Caco-2 (cell line): ENCODE measurements around the gene TJP2. TPM values are rescaled to one million over a fixed set of nuclear protein-coding genes. Genes with fewer than 3 reads are reported as not detected.

Source experiments
- BruUV-seq: library from RNA; stranded (reverse); fragments of 400-500 nt; replicated peaks from 2 replicates; lab custom pipeline; 2021; lab: Mats Ljungman, UMichigan
- CTCF ChIA-PET: fragments of 300-600 bp; sonication (Branson Sonifier 250); formaldehyde crosslinking; loops from one replicate; lab custom pipeline; 2022; ENCODE audit warnings: antibody characterized with exemption; lab: Charles Lee
- POLR2A ChIA-PET: fragments of 300-600 bp; sonication (Branson Sonifier 250); formaldehyde crosslinking; loops from one replicate; lab custom pipeline; 2022; ENCODE audit warnings: antibody characterized with exemption; lab: Charles Lee
- DNase-seq, 2 experiments: peaks; one replicate each; pipeline versions ENCODE4 v3.0.0 to v3.0.0-alpha.2; 2020 to 2022
- H3K27me3 ChIP-seq: replicated peaks from 2 replicates; pipeline ENCODE4 v1.6.0; 2011; ENCODE audit warnings: low read length; ENCODE audit not compliant: control insufficient read depth, insufficient read depth
- H3K36me3 ChIP-seq: 2 replicates; pipeline ENCODE4 v1.5.1; 2011; ENCODE audit warnings: low read length; ENCODE audit not compliant: control insufficient read depth, insufficient read depth
- H3K4me1 ChIP-seq: fragments of 250-450 bp; sonication (Bioruptor Pico); 2 replicates; pipeline ENCODE4 v1.5.1; 2020; ENCODE audit warnings: mild to moderate bottlenecking
- H3K4me3 ChIP-seq: 2 replicates; pipeline ENCODE4 v1.5.1; 2011; ENCODE audit warnings: low read depth, mild to moderate bottlenecking, control low read depth, low read length
- H3K9me3 ChIP-seq: fragments of 250-450 bp; sonication (Bioruptor Pico); 2 replicates; pipeline ENCODE4 v1.5.1; 2020; ENCODE audit warnings: mild to moderate bottlenecking, moderate library complexity
- H3K27ac Mint-ChIP-seq: one replicate; pipeline ENCODE4 v1.8.0; 2022; ENCODE audit warnings: mixed read lengths; ENCODE audit not compliant: unreplicated experiment
- H3K27me3 Mint-ChIP-seq: one replicate; pipeline ENCODE4 v1.8.0; 2022; ENCODE audit warnings: mixed read lengths; ENCODE audit not compliant: insufficient read depth, unreplicated experiment
- H3K36me3 Mint-ChIP-seq: one replicate; pipeline ENCODE4 v1.8.0; 2022; ENCODE audit warnings: mild to moderate bottlenecking, mixed read lengths; ENCODE audit not compliant: insufficient read depth, unreplicated experiment
- H3K4me1 Mint-ChIP-seq: one replicate; pipeline ENCODE4 v1.8.0; 2022; ENCODE audit warnings: low read depth, mixed read lengths; ENCODE audit not compliant: unreplicated experiment
- H3K4me3 Mint-ChIP-seq: one replicate; pipeline ENCODE4 v1.8.0; 2022; ENCODE audit warnings: mild to moderate bottlenecking, moderate library complexity, mixed read lengths; ENCODE audit not compliant: unreplicated experiment
- H3K9me3 Mint-ChIP-seq: one replicate; pipeline ENCODE4 v1.8.0; 2022; ENCODE audit warnings: mixed read lengths; ENCODE audit not compliant: unreplicated experiment
- intact Hi-C: fragments of 100-400 bp; cut with micrococcal nuclease; formaldehyde crosslinking; loops from one replicate; pipeline ENCODE4 v1.10.0; 2022; ENCODE audit not compliant: unreplicated experiment
- total RNA-seq: library from RNA; stranded (reverse); gene quantifications from 2 replicates; pipeline ENCODE4 v1.2.3, GENCODE V29; 2022
- TF ChIP-seq, protein P1 (sequence below), 2 experiments: fragments of 200-600 bp in 1 of 2; IDR thresholded peaks; 1 replicate in 1 of 2; 2 replicates in 1 of 2; pipeline versions ENCODE4 v1.5.1 to v1.8.0; 2011 to 2022; ENCODE audit warnings: antibody characterized with exemption in 1 of 2, control low read depth in 1 of 2, inconsistent platforms in 1 of 2, low read depth in 1 of 2, low read length in 1 of 2, mild to moderate bottlenecking in 1 of 2, moderate library complexity in 1 of 2; ENCODE audit not compliant: insufficient read depth in 1 of 2, severe bottlenecking in 1 of 2, unreplicated experiment in 1 of 2

The TJP2 gene
- total RNA-seq, 1 experiment from 2014 or later = 36.7 TPM

DNA sequence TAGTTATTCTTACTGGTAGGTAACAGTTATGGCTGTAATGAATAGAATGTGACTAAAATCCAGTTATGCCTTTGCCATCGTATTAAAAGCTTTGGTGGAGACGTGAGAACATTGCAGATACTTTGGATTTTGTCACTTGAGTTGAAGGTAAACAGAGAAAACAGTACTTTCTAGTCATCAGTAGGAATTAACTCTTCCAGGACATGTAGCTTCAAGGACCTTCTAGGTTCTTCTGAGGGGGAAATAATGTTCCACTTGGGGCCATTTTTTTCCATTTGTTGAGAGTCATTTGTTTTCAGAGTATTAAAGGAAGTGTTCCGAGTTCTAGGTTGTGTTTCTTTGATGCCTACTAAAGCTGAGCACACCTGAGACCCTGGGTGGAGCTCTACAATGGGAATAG lies 6.1 kb downstream of the TJP2 start:
- no peaks in the 10 kb centered on the region for H3K4me1 ChIP-seq
- no TSS peak for BruUV-seq
- intact Hi-C loops = no loop called here
- H3K9me3 ChIP-seq = no peaks in the 10 kb centered on the region
- CTCF ChIA-PET = interaction anchor here (0.7 to 1.4 kb wide), 2 partner anchors 13 to 22 kb away, joined by 3 to 7 read pairs; no protein-coding TSS in a partner anchor
- TF ChIP-seq, protein P1, sequence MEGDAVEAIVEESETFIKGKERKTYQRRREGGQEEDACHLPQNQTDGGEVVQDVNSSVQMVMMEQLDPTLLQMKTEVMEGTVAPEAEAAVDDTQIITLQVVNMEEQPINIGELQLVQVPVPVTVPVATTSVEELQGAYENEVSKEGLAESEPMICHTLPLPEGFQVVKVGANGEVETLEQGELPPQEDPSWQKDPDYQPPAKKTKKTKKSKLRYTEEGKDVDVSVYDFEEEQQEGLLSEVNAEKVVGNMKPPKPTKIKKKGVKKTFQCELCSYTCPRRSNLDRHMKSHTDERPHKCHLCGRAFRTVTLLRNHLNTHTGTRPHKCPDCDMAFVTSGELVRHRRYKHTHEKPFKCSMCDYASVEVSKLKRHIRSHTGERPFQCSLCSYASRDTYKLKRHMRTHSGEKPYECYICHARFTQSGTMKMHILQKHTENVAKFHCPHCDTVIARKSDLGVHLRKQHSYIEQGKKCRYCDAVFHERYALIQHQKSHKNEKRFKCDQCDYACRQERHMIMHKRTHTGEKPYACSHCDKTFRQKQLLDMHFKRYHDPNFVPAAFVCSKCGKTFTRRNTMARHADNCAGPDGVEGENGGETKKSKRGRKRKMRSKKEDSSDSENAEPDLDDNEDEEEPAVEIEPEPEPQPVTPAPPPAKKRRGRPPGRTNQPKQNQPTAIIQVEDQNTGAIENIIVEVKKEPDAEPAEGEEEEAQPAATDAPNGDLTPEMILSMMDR (IDR thresholded peaks at IDR 0.05; ENCODE audit: insufficient read depth in 1 of 2, low read depth in 1 of 2, low read length in 1 of 2, severe bottlenecking in 1 of 2, unreplicated experiment in 1 of 2) = no peak
- POLR2A ChIA-PET = no interaction called here
- DNase-seq = no peak
- H3K36me3 ChIP-seq = no peaks in the 10 kb centered on the region
- H3K27me3 ChIP-seq = no peaks in the 10 kb centered on the region
- H3K4me3 Mint-ChIP-seq = no peak overlapping the region
- peaks cover 15% of the 10 kb centered on the region for H3K36me3 Mint-ChIP-seq
- H3K4me3 ChIP-seq = no peak overlapping the region
- no peaks in the 10 kb centered on the region for H3K9me3 Mint-ChIP-seq
- peaks cover 14% of the 10 kb centered on the region for H3K4me1 Mint-ChIP-seq
- H3K27me3 Mint-ChIP-seq = no peaks in the 10 kb centered on the region
- H3K27ac Mint-ChIP-seq = no peak overlapping the region

DNA sequence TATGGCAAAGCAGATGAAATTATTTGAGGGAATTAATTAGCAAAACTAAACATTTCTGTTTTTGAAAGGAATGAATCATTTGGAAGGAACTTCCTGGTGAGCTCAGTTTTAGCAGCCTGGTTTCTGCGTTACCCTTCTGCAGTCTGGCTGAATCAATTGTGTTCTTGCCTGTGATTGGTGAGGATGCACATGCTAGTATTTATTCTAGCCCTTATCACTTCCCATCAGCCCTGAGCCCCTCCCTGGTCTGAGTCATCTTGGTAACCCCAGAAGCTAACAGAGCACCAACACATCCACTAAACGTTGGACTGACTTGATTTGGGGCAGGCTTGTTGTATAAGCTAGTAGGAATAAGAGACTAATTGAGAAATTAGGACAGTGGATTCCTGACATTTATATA lies 6.6 kb downstream of the TJP2 start:
- H3K4me3 ChIP-seq = no peak overlapping the region
- no peaks in the 10 kb centered on the region for H3K9me3 Mint-ChIP-seq
- no peaks in the 10 kb centered on the region for H3K27me3 Mint-ChIP-seq
- H3K36me3 ChIP-seq = no peaks in the 10 kb centered on the region
- POLR2A ChIA-PET = no interaction called here
- CTCF ChIA-PET = interaction anchor here (0.7 to 1.4 kb wide), 2 partner anchors 12 to 22 kb away, joined by 3 to 7 read pairs; no protein-coding TSS in a partner anchor
- no peaks in the 10 kb centered on the region for H3K27me3 ChIP-seq
- H3K36me3 Mint-ChIP-seq = peaks cover 15% of the 10 kb centered on the region
- intact Hi-C loops = no loop called here
- H3K4me3 Mint-ChIP-seq = no peak overlapping the region
- TF ChIP-seq, protein P1 (IDR thresholded peaks at IDR 0.05; ENCODE audit: insufficient read depth in 1 of 2, low read depth in 1 of 2, low read length in 1 of 2, severe bottlenecking in 1 of 2, unreplicated experiment in 1 of 2) = no peak
- peak; percentile 7 to 37 for DNase-seq
- H3K9me3 ChIP-seq = no peaks in the 10 kb centered on the region
- no peak overlapping the region for H3K27ac Mint-ChIP-seq
- no peaks in the 10 kb centered on the region for H3K4me1 ChIP-seq
- BruUV-seq = no TSS peak
- peaks cover 14% of the 10 kb centered on the region for H3K4me1 Mint-ChIP-seq

DNA sequence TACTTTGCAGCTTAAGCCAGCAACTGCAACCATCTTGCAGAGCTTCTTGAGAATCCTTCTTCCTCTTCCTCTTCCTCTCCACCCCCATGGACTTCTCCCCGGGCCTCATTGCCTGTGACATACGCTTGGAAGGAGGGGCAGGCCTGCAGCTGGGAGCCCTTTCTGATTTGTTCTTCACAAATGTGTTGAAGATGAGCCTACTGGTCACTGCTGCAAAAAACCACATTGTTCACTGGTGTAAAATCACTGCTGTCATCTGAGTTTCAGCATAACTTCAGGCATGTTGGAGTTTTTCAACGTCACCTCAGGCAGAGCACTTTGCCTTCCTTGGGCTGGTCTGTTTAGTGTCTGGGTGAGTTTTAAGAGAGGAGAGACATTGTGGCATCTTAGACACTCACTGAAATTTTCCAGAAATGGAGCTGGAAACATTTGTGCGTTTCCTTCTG lies 7.9 kb downstream of the TJP2 start:
- ChIA-PET CTCF (no interaction called here), POLR2A (no interaction called here)
- TF ChIP-seq, protein P1 (IDR thresholded peaks at IDR 0.05; ENCODE audit: insufficient read depth in 1 of 2, low read depth in 1 of 2, low read length in 1 of 2, severe bottlenecking in 1 of 2, unreplicated experiment in 1 of 2) = no peak
- Histone ChIP-seq H3K27me3 (no peaks in the 10 kb centered on the region), H3K4me1 (peaks cover under 1% of the 10 kb centered on the region; the same call in 1 of the 2 replicates), H3K4me3 (no peak overlapping the region), H3K9me3 (no peaks in the 10 kb centered on the region), H3K36me3 (no peaks in the 10 kb centered on the region)
- BruUV-seq = no TSS peak
- Mint-ChIP-seq H3K27ac (no peak overlapping the region), H3K36me3 (peaks cover 10% of the 10 kb centered on the region), H3K4me3 (no peak overlapping the region), H3K4me1 (peaks cover 7% of the 10 kb centered on the region), H3K27me3 (no peaks in the 10 kb centered on the region), H3K9me3 (no peaks in the 10 kb centered on the region)
- no peak for DNase-seq
- intact Hi-C loops = no loop called here
